HCT116 (cell line): ENCODE data around the gene KLK8. TPM values are rescaled to one million over a fixed set of nuclear protein-coding genes. Genes with fewer than 3 reads are reported as not detected.

Source experiments
- ATAC-seq: fragments of 200-7000 bp; cut with Tn5 transposase; 2 replicates; pipeline ENCODE4 v1.9.1; 2020; ENCODE audit warnings: mild to moderate bottlenecking, moderate library complexity
- BruUV-seq: library from RNA; stranded (reverse); fragments of 400-500 nt; replicated peaks from 2 replicates; lab custom pipeline; 2021; lab: Mats Ljungman, UMichigan
- CTCF ChIA-PET: fragments of 300-600 bp; sonication (Branson Sonifier 250); formaldehyde crosslinking; loops from one replicate; lab custom pipeline; 2021; ENCODE audit warnings: antibody characterized with exemption; lab: Charles Lee
- POLR2A ChIA-PET: fragments of 300-600, 350-600 bp; sonication (Branson Sonifier 250); formaldehyde crosslinking; loops from one replicate; lab custom pipeline; 2021; ENCODE audit warnings: antibody characterized with exemption; lab: Charles Lee
- RAD21 ChIA-PET, 2 experiments: fragments of 300-600 bp; sonication (Branson Sonifier 250); formaldehyde crosslinking; loops; one replicate each; lab custom pipeline; 2023; ENCODE audit warnings: low total read pairs in 2 of 2; ENCODE audit not compliant: uncharacterized antibody in 2 of 2, unreplicated experiment in 2 of 2, low non-redundant PET in 1 of 2; lab: Charles Lee
- DNase-seq: peaks from one replicate; pipeline ENCODE4 v3.0.0-alpha.2; 2010; ENCODE audit warnings: low read depth, low spot score
- H2AFZ ChIP-seq: fragments of 200-600 bp; shearing (Covaris generic), sonication (generic); 2 replicates; pipeline ENCODE4 v1.6.1; 2017; ENCODE audit warnings: low read depth, mixed run types, mixed read lengths, antibody characterized with exemption, low read length; ENCODE audit not compliant: poor library complexity, severe bottlenecking
- H3K27ac ChIP-seq: 2 replicates; pipeline ENCODE4 v1.5.1; 2012; ENCODE audit warnings: low read depth, low read length
- H3K27me3 ChIP-seq: fragments of 200-600 bp; sonication (generic); 2 replicates; pipeline ENCODE4 v1.6.1; 2016; ENCODE audit warnings: mixed run types, low read length, mixed read lengths; ENCODE audit not compliant: insufficient read depth
- H3K36me3 ChIP-seq, 2 experiments: fragments of 200-500 bp in 1 of 2; fragments of 200-600 bp in 1 of 2; sonication (Bioruptor generic) in 1 of 2; sonication (generic) in 1 of 2; 2 replicates each; pipeline versions ENCODE4 v1.5.1 to v1.6.1; 2014 to 2016; ENCODE audit warnings: low read length in 2 of 2, inconsistent platforms in 1 of 2, mixed read lengths in 1 of 2, mixed run types in 1 of 2; ENCODE audit not compliant: insufficient read depth in 2 of 2, control insufficient read depth in 1 of 2
- H3K4me1 ChIP-seq, 2 experiments: fragments of 200-600 bp in 1 of 2; sonication (generic) in 1 of 2; 2 replicates each; pipeline versions ENCODE4 v1.5.1 to v1.6.1; 2012 to 2017; ENCODE audit warnings: low read length in 2 of 2, inconsistent platforms in 1 of 2, mild to moderate bottlenecking in 1 of 2, mixed read lengths in 1 of 2, mixed run types in 1 of 2, moderate library complexity in 1 of 2; ENCODE audit not compliant: insufficient read depth in 2 of 2, control insufficient read depth in 1 of 2
- H3K4me2 ChIP-seq: fragments of 200-600 bp; sonication (generic); 2 replicates; pipeline ENCODE4 v1.6.1; 2017; ENCODE audit warnings: mixed run types, low read length, mixed read lengths
- H3K4me3 ChIP-seq, 2 experiments: fragments of 200-600 bp in 1 of 2; sonication (generic) in 1 of 2; replicated peaks in 1 of 2; 2 replicates each; pipeline ENCODE4 v1.5.1; 2011 to 2016; ENCODE audit warnings: low read length in 2 of 2, control low read depth in 1 of 2, low read depth in 1 of 2, mild to moderate bottlenecking in 1 of 2, mixed read lengths in 1 of 2, mixed run types in 1 of 2
- H3K79me2 ChIP-seq: fragments of 200-600 bp; sonication (generic); 2 replicates; pipeline ENCODE4 v1.6.1; 2017; ENCODE audit warnings: mild to moderate bottlenecking, mixed run types, low read length, moderate library complexity, mixed read lengths; ENCODE audit not compliant: insufficient read depth
- H3K9ac ChIP-seq: fragments of 200-600 bp; sonication (generic); 2 replicates; pipeline ENCODE4 v1.6.1; 2016; ENCODE audit warnings: low read length, mixed read lengths
- H3K9me2 ChIP-seq: fragments of 200-600 bp; sonication (generic), shearing (Covaris generic); 2 replicates; pipeline ENCODE4 v1.6.1; 2017; ENCODE audit warnings: mixed run types, mild to moderate bottlenecking, moderate library complexity; ENCODE audit not compliant: insufficient read depth
- H3K9me3 ChIP-seq, 2 experiments: fragments of 200-500 bp in 1 of 2; fragments of 200-600 bp in 1 of 2; sonication (Bioruptor generic) in 1 of 2; sonication (generic) in 1 of 2; 2 replicates each; pipeline ENCODE4 v1.6.1; 2014 to 2017; ENCODE audit warnings: low read length in 2 of 2, mixed read lengths in 2 of 2, inconsistent platforms in 1 of 2, low read depth in 1 of 2, mild to moderate bottlenecking in 1 of 2, mixed run types in 1 of 2, moderate library complexity in 1 of 2; ENCODE audit not compliant: control insufficient read depth in 1 of 2, insufficient read depth in 1 of 2
- H4K20me1 ChIP-seq: fragments of 200-600 bp; sonication (generic), shearing (Covaris generic); 2 replicates; pipeline ENCODE4 v1.6.1; 2017; ENCODE audit warnings: mixed run types, mild to moderate bottlenecking, moderate library complexity; ENCODE audit not compliant: insufficient read depth
- CEBPB ChIP-seq: IDR thresholded peaks from 2 replicates; pipeline ENCODE4 v1.6.1; 2012; ENCODE audit warnings: low read depth
- ELF1 ChIP-seq: IDR thresholded peaks from 2 replicates; pipeline ENCODE4 v1.6.1; 2012; ENCODE audit warnings: low read depth, borderline replicate concordance
- EZH2phosphoT487 ChIP-seq: fragments of 200-600 bp; IDR thresholded peaks from 2 replicates; pipeline ENCODE4 v1.6.1; 2018; ENCODE audit warnings: antibody characterized with exemption, borderline replicate concordance
- FOSL1 ChIP-seq: IDR thresholded peaks from 2 replicates; pipeline ENCODE4 v1.6.1; 2012; ENCODE audit warnings: low read depth
- JUND ChIP-seq: IDR thresholded peaks from 2 replicates; pipeline ENCODE4 v1.6.1; 2012
- POLR2AphosphoS5 ChIP-seq: IDR thresholded peaks from 2 replicates; pipeline ENCODE4 v1.6.1; 2011; ENCODE audit warnings: mild to moderate bottlenecking, low read depth, low read length, moderate library complexity
- RAD21 ChIP-seq: IDR thresholded peaks from 2 replicates; pipeline ENCODE4 v1.6.1; 2012; ENCODE audit warnings: low read depth, mild to moderate bottlenecking
- REST ChIP-seq: IDR thresholded peaks from 2 replicates; pipeline ENCODE4 v1.6.1; 2012; ENCODE audit warnings: low read depth
- SIN3A ChIP-seq: IDR thresholded peaks from 2 replicates; pipeline ENCODE4 v1.6.1; 2012; ENCODE audit warnings: low read depth
- SRF ChIP-seq: IDR thresholded peaks from 2 replicates; pipeline ENCODE4 v1.6.1; 2012; ENCODE audit warnings: low read depth
- TCF7L2 ChIP-seq: IDR thresholded peaks from 2 replicates; pipeline ENCODE4 v1.7.0; 2011; ENCODE audit warnings: borderline replicate concordance, inconsistent platforms; ENCODE audit not compliant: insufficient read depth, insufficient read length; ENCODE audit errors: extremely low read depth
- YY1 ChIP-seq: IDR thresholded peaks from 2 replicates; pipeline ENCODE4 v1.6.1; 2011; ENCODE audit warnings: low read length, low read depth, moderate library complexity, mild to moderate bottlenecking; ENCODE audit not compliant: insufficient replicate concordance; ENCODE audit errors: extremely low read depth
- ZFX ChIP-seq: fragments of 450-650 bp; IDR thresholded peaks from 2 replicates; pipeline ENCODE4 v1.6.1; 2017
- ZNF274 ChIP-seq: fragments of 200-500 bp; sonication (Bioruptor generic); IDR thresholded peaks from 2 replicates; pipeline ENCODE4 v1.6.1; 2014; ENCODE audit warnings: mild to moderate bottlenecking, low read depth, low read length, inconsistent platforms
- intact Hi-C: fragments of 100-400 bp; cut with micrococcal nuclease; formaldehyde crosslinking; loops from 2 replicates; pipeline ENCODE4 v1.10.0; 2022
- total RNA-seq: library from RNA; stranded (reverse); gene quantifications from one replicate; pipeline ENCODE4 v1.2.1, GENCODE V29; 2021; ENCODE audit not compliant: unreplicated experiment
- TF ChIP-seq, protein P1 (sequence below): IDR thresholded peaks from 2 replicates; pipeline ENCODE4 v1.6.1; 2012
- TF ChIP-seq, protein P2 (sequence below), 3 experiments: fragments of 200-600 bp in 1 of 3; sonication (generic) in 1 of 3; IDR thresholded peaks in 2 of 3; conservative IDR thresholded peaks in 1 of 3; 2 replicates each; pipeline ENCODE4 v1.5.1; 2012 to 2017; ENCODE audit warnings: low read depth in 2 of 3, low read length in 2 of 3, antibody characterized with exemption in 1 of 3, borderline replicate concordance in 1 of 3, control low read depth in 1 of 3, mild to moderate bottlenecking in 1 of 3, mixed read lengths in 1 of 3, mixed run types in 1 of 3, moderate library complexity in 1 of 3; ENCODE audit not compliant: insufficient read depth in 1 of 3

The KLK8 gene
- total RNA-seq, 1 experiment from 2014 or later: 92.8 TPM

DNA sequence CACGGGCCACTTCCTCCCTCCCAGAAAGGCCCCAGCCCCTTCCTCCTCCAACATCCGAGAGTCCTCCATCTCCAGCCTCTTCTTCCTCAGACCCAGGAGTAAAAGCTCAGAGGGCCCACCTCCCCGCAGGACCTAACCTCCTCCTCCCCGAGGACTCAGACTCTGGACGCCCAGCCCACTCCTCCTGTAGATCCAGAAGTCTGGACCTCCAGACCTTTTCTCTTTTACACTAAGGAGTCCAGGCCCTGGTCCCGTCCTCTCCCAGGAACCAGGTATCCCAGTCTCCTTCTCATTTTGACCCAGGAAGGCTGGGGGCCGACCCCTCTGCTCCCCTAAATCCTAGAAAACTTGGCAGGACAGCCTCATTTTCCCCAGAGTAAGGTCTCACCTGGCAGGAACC, 1.9 kb upstream of the KLK8 start:
- ChIA-PET POLR2A (no interaction called here), RAD21 (no interaction called here), CTCF (interaction anchor here (3.4 kb wide), 1 partner anchor 15 kb away, joined by 71 read pairs; the partner anchor contains the start of gene KLK10)
- no peaks in the 10 kb centered on the region for H3K27me3 ChIP-seq
- no peak overlapping the region; the same call in 1 of the 2 replicates for H3K27ac ChIP-seq
- peaks cover 11% of the 10 kb centered on the region; the same call in 1 of the 2 replicates for H3K79me2 ChIP-seq
- no peak overlapping the region for H2AFZ ChIP-seq
- no peaks in the 10 kb centered on the region for H4K20me1 ChIP-seq
- H3K36me3 ChIP-seq: peaks cover 0 to 6% of the 10 kb centered on the region in 2 experiments; a peak in 1 of 4 replicates
- H3K9me3 ChIP-seq: no peaks in the 10 kb centered on the region
- intact Hi-C loops: loop anchor here (5.0 kb wide), 1 partner anchor 36 kb away; the partner anchor contains the start of gene KLK6
- BruUV-seq: no TSS peak
- H3K4me3 ChIP-seq: no peak overlapping the region
- no peak for ATAC-seq
- H3K9ac ChIP-seq: no peak overlapping the region
- TF ChIP-seq CEBPB: no peak
- no peak for TF ChIP-seq YY1
- TF ChIP-seq POLR2AphosphoS5: no peak
- no peak for TF ChIP-seq RAD21
- TF ChIP-seq SRF: no peak
- no peak for TF ChIP-seq EZH2phosphoT487
- no peak for TF ChIP-seq JUND
- no peak for TF ChIP-seq FOSL1
- no peak for TF ChIP-seq TCF7L2
- no peak for TF ChIP-seq ZFX
- TF ChIP-seq, protein P1, sequence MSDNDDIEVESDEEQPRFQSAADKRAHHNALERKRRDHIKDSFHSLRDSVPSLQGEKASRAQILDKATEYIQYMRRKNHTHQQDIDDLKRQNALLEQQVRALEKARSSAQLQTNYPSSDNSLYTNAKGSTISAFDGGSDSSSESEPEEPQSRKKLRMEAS: no peak
- TF ChIP-seq, protein P2, sequence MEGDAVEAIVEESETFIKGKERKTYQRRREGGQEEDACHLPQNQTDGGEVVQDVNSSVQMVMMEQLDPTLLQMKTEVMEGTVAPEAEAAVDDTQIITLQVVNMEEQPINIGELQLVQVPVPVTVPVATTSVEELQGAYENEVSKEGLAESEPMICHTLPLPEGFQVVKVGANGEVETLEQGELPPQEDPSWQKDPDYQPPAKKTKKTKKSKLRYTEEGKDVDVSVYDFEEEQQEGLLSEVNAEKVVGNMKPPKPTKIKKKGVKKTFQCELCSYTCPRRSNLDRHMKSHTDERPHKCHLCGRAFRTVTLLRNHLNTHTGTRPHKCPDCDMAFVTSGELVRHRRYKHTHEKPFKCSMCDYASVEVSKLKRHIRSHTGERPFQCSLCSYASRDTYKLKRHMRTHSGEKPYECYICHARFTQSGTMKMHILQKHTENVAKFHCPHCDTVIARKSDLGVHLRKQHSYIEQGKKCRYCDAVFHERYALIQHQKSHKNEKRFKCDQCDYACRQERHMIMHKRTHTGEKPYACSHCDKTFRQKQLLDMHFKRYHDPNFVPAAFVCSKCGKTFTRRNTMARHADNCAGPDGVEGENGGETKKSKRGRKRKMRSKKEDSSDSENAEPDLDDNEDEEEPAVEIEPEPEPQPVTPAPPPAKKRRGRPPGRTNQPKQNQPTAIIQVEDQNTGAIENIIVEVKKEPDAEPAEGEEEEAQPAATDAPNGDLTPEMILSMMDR (IDR thresholded peaks at IDR 0.05 in 2 of 3, conservative IDR thresholded peaks at IDR 0.05 in 1 of 3; ENCODE audit: borderline replicate concordance in 1 of 3, insufficient read depth in 1 of 3, low read depth in 2 of 3, low read length in 2 of 3): no peak
- TF ChIP-seq ELF1: no peak
- TF ChIP-seq REST: no peak
- no peak for TF ChIP-seq ZNF274
- no peak for TF ChIP-seq SIN3A
- no peaks in the 10 kb centered on the region for H3K9me2 ChIP-seq
- H3K4me1 ChIP-seq: peaks cover 16 to 36% of the 10 kb centered on the region in 2 experiments
- no peak for DNase-seq
- peak overlapping the region; percentile 100 for H3K4me2 ChIP-seq
